ENCODE data around the gene CORO2B. TPM values are rescaled to one million over a fixed set of nuclear protein-coding genes. Genes with fewer than 3 reads are reported as not detected.

CORO2B gene
- total and polyA plus RNA-seq, 2 of the 4 experiments (the other 2 are of a cell fraction): 9.3 to 39.3 TPM

DNA sequence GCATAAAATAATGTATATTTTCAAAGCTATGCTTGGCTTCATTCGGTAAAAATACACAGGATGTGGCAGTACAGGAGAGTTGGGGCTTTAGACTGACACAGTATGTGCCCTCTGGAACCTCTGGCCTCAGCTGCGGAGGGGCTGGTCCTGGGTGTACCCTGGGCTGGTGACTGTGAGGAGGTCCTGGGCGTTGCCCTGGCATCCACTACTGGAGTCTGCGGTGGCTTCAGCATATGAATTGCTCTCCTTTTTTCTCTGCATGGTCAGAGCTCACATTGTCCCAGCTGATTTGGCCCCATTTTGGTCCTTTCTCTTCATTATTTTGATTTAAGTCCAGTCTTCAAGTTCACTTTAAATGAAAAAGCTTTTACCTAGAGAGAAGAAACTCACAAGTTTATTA is 40.5 kb upstream of the CORO2B start:
- Histone ChIP-seq H2AK9ac (replicated peaks; ENCODE audit: low read depth, low read length, poor library complexity) (no peak overlapping the region), H3K4me1 (ENCODE audit: control insufficient read depth, insufficient read depth, low read length) (peaks cover 14% of the 10 kb centered on the region), H3K79me1 (ENCODE audit: low read depth in 1 of 2, low read length in 2 of 2) (no peaks in the 10 kb centered on the region), H2BK120ac (ENCODE audit: low read depth, low read length) (peak overlapping the region; percentile 78), H3K27ac (ENCODE audit: insufficient read depth, low read length) (no peak overlapping the region; the same call in 1 of the 2 replicates), H4K91ac (ENCODE audit: insufficient read depth, low read depth, low read length) (peak overlapping the region; percentile 71), H3K4me2 (ENCODE audit: low read depth, low read length) (no peak overlapping the region), H3K9me3 (ENCODE audit: control insufficient read depth, insufficient read depth, low read length) (peaks cover 3% of the 10 kb centered on the region), H3K4me3 (ENCODE audit: insufficient read depth, low read depth, low read length) (no peak overlapping the region), H4K5ac (ENCODE audit: low read depth, low read length) (no peak overlapping the region), H3K23ac (ENCODE audit: low read depth, low read length) (no peak overlapping the region), H3K4ac (ENCODE audit: low read depth, low read length) (peak overlapping the region; percentile 72; the same call in 1 of the 2 replicates), H3K56ac (ENCODE audit: extremely low read depth, insufficient read depth, low read length) (no peak overlapping the region), H3K27me3 (ENCODE audit: control insufficient read depth, insufficient read depth, low read length) (no peaks in the 10 kb centered on the region), H3K36me3 (ENCODE audit: control insufficient read depth, insufficient read depth, low read length) (no peaks in the 10 kb centered on the region), H2BK15ac (ENCODE audit: low read depth, low read length) (no peak overlapping the region), H4K20me1 (ENCODE audit: insufficient read depth, low read length) (no peaks in the 10 kb centered on the region), H3K14ac (replicated peaks; ENCODE audit: low read depth, low read length) (peak overlapping the region; percentile 63), H2AK5ac (ENCODE audit: low read depth, low read length) (peak overlapping the region; percentile 84; the same call in 1 of the 2 replicates), H2BK20ac (ENCODE audit: low read depth, low read length) (peak overlapping the region; percentile 63), H2AFZ (replicated peaks; ENCODE audit: low read length, poor library complexity) (no peak overlapping the region), H2BK5ac (ENCODE audit: low read depth, low read length, poor library complexity, severe bottlenecking) (peak overlapping the region; percentile 43), H3K9me1 (ENCODE audit: insufficient read depth, low read length) (peaks cover 11% of the 10 kb centered on the region), H3K9ac (ENCODE audit: low read depth, low read length) (no peak overlapping the region), H4K8ac (ENCODE audit: low read depth in 2 of 2, low read length in 2 of 2) (0 out of 4 replicates have a peak overlapping the region, but pooled peaks of 1 of the 2 experiments have one; percentile 10), H3K18ac (ENCODE audit: low read depth, low read length) (peak overlapping the region; percentile 48; the same call in 1 of the 2 replicates)
- dilution Hi-C loops (cut with HindIII; ENCODE audit: low sequenced_read_pairs, unreplicated experiment): no loop called here
- no TSS peak for BruUV-seq (replicated peaks)
- ATAC-seq (ENCODE audit: low read depth) (no peak), DNase-seq (no peak)
- ChIA-PET CTCF (interaction anchor here (0.8 to 2.1 kb wide), 2 partner anchors 12 to 177 kb away, joined by 3 to 6 read pairs; no protein-coding TSS in a partner anchor), POLR2A (ENCODE audit: unreplicated experiment) (no interaction called here)
- intact Hi-C loops (cut with micrococcal nuclease): loop anchor here (5.0 kb wide), 1 partner anchor 96 kb away; no protein-coding TSS in a partner anchor
- in situ Hi-C loops (cut with MboI; ENCODE audit: low sequenced_read_pairs): no loop called here
- TF ChIP-seq RCOR1 (IDR thresholded peaks at IDR 0.05; ENCODE audit: insufficient replicate concordance, low read length) (no peak), SMC3 (IDR thresholded peaks at IDR 0.05; ENCODE audit: low read depth, low read length) (no peak), POLR2A (IDR thresholded peaks at IDR 0.05; ENCODE audit: low read depth, low read length) (no peak), MXI1 (IDR thresholded peaks at IDR 0.05; ENCODE audit: borderline replicate concordance, low read depth, low read length) (no peak), BHLHE40 (IDR thresholded peaks at IDR 0.05; ENCODE audit: low read depth, low read length) (no peak), FOS (IDR thresholded peaks at IDR 0.05; ENCODE audit: low read depth, low read length) (no peak), RAD21 (IDR thresholded peaks at IDR 0.05; ENCODE audit: low read length) (no peak), NFE2L2 (IDR thresholded peaks at IDR 0.05; ENCODE audit: low read depth, low read length) (no peak), CEBPB (IDR thresholded peaks at IDR 0.05; ENCODE audit: low read depth, low read length) (no peak), MAZ (IDR thresholded peaks at IDR 0.05; ENCODE audit: borderline replicate concordance, low read depth, low read length) (no peak), CHD1 (IDR thresholded peaks at IDR 0.05; ENCODE audit: low read depth, low read length) (no peak)
- TF ChIP-seq, protein P1, sequence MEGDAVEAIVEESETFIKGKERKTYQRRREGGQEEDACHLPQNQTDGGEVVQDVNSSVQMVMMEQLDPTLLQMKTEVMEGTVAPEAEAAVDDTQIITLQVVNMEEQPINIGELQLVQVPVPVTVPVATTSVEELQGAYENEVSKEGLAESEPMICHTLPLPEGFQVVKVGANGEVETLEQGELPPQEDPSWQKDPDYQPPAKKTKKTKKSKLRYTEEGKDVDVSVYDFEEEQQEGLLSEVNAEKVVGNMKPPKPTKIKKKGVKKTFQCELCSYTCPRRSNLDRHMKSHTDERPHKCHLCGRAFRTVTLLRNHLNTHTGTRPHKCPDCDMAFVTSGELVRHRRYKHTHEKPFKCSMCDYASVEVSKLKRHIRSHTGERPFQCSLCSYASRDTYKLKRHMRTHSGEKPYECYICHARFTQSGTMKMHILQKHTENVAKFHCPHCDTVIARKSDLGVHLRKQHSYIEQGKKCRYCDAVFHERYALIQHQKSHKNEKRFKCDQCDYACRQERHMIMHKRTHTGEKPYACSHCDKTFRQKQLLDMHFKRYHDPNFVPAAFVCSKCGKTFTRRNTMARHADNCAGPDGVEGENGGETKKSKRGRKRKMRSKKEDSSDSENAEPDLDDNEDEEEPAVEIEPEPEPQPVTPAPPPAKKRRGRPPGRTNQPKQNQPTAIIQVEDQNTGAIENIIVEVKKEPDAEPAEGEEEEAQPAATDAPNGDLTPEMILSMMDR (conservative IDR thresholded peaks at IDR 0.05; ENCODE audit: low read depth, low read length): no peak
- TF ChIP-seq, protein P2, sequence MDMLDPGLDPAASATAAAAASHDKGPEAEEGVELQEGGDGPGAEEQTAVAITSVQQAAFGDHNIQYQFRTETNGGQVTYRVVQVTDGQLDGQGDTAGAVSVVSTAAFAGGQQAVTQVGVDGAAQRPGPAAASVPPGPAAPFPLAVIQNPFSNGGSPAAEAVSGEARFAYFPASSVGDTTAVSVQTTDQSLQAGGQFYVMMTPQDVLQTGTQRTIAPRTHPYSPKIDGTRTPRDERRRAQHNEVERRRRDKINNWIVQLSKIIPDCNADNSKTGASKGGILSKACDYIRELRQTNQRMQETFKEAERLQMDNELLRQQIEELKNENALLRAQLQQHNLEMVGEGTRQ (IDR thresholded peaks at IDR 0.05; ENCODE audit: low read depth, low read length): no peak
- WGBS, 2 experiments (ENCODE audit: extremely low coverage in 2 of 2, insufficient read length in 1 of 2): 100% methylated on average over 2 of the region's 4 CpGs; no CpG with 5 or more reads in 1 of the 2 experiments
